Pancreas (tissue), 10 donors: ENCODE results near the gene CCDC184. TPM values are rescaled to one million over a fixed set of nuclear protein-coding genes. Genes with fewer than 3 reads are reported as not detected.
A peak's percentile ranks its signal among the peaks of the same experiment; 100 is the strongest.

ENCODE experiments used
- ATAC-seq, 4 donors: fragments of 200-7000 bp; cut with Tn5 transposase; one replicate each; pipeline versions ENCODE4 v1.8.0 to v1.9.1; 2020; ENCODE audit warnings: mild to moderate bottlenecking in 4 of 4, moderate library complexity in 4 of 4
- DNase-seq, 6 donors: peaks; one replicate each; pipeline ENCODE4 v3.0.0-alpha.2; 2020
- FAIRE-seq: peaks from 2 replicates; lab custom pipeline; 2012; peaks lifted over from hg19 to GRCh38; lab: Jason Lieb, UNC
- H3K27ac ChIP-seq, 4 donors: fragments of 200-600 bp; sonication (generic); 1 replicate in 3 of 4; 2 replicates in 1 of 4; pipeline versions ENCODE4 v1.5.0 to v1.8.0; 2020
- H3K27me3 ChIP-seq, 4 donors: fragments of 200-600 bp; one replicate each; pipeline ENCODE4 v1.8.0; 2021
- H3K36me3 ChIP-seq, 3 donors: fragments of 200-600 bp; sonication (generic) in 1 of 3; one replicate each; pipeline versions ENCODE4 v1.5.0 to v1.8.0; 2020 to 2021
- H3K4me1 ChIP-seq, 3 donors: fragments of 200-600 bp; one replicate each; pipeline ENCODE4 v1.8.0; 2021
- H3K4me3 ChIP-seq, 4 donors: fragments of 200-600 bp; sonication (generic) in 2 of 4; one replicate each; pipeline versions ENCODE4 v1.5.0 to v1.8.0; 2020 to 2021
- H3K9me3 ChIP-seq, 4 donors: fragments of 200-600 bp; one replicate each; pipeline ENCODE4 v1.8.0; 2021
- WGBS, 2 donors: extraction: QIAGEN DNeasy Blood & Tissue Kit; methylation state at CpG; one replicate each; pipeline ENCODE4 v1.1.7; 2013; 5-methylcytosine and 5-hydroxymethylcytosine counted together
- intact Hi-C, 3 donors: fragments of 100-400 bp; cut with DNase I; formaldehyde crosslinking; loops; one replicate each; pipeline versions ENCODE4 v1.11.1 to v1.14.2; 2022
- polyA plus RNA-seq, 2 donors: library from polyadenylated mRNA; stranded (reverse); fragments of 200-250 nt; gene quantifications; one replicate each; pipeline ENCODE4 v1.2.3, GENCODE V29; 2013
- total RNA-seq, 6 donors: library from RNA; stranded (reverse); fragmentation: NEBNext Ultra II Directional in 4 of 6; extraction: Animal tissue kit (Norgen Biotek cat#: 25700) in 4 of 6; gene quantifications; one replicate each; pipeline versions ENCODE4 v1.2.1 to v1.2.4, GENCODE V29; 2021 to 2023
- TF ChIP-seq, protein P1 (sequence below), 4 donors: fragments of 200-600 bp; sonication (generic) in 3 of 4; IDR thresholded peaks; one replicate each; pipeline versions ENCODE4 v1.5.0 to v1.8.0; 2021; ENCODE audit warnings: antibody characterized with exemption in 4 of 4
- donor health status: healthy with polysubstance abuse.
- donor health status: DM: no; HTN: no; CAD: no; lungs with moderate emphysema.
- donor health status: DM: no; HTN: no; CAD: no.
- donor health status: control.
- donor health status: control.
- donor health status: Bipolar disorder and iron deficiency.
- donor health status: DM: yes; HTN: yes; CAD: no.
- donor health status: DM: no; HTN: no; CAD: no.
- donor health status: DM: no; HTN: no; CAD: no.
- donor health status: DM: yes; HTN: yes; CAD: no.

The CCDC184 gene
- total and polyA plus RNA-seq, 8 donors = 0.16 to 3.1 (median 0.52) TPM

DNA sequence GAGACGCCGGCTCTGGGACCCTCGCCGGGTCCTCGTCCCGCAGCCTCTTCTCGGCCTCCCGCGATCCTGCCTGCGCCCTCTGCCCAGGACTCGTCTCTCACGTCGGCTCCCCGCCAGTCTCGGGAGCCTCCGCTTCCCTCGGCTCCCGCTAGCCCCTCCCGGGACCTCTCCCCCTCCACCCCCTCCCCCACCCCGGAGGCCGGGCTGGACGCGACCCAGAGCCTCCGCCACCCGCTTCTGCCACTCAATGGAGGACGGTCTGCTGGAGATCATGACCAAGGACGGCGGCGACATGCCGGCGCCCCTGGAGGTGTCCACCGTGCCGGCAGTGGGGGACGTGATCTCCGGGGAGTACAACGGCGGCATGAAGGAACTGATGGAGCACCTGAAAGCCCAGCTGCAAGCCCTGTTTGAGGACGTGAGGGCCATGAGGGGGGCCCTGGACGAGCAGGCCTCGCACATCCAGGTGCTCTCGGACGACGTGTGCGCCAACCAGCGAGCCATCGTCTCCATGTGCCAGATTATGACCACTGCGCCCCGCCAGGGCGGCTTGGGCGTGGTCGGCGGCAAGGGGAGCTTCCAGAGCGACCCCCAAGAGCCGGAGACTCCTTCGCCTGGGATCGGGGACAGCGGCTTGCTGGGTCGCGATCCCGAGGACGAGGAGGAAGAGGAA lies 568 bp downstream of the CCDC184 start:
- FAIRE-seq (no peak), ATAC-seq (peak in 3 of 4 donors; percentile 7 to 52 (median 41)), DNase-seq (peak in 3 of 6 donors; percentile 40 to 80 (median 57))
- peak overlapping the region; percentile 21 to 43 (median 30) for H3K4me3 ChIP-seq
- H3K36me3 ChIP-seq = no peaks in the 10 kb centered on the region
- H3K4me1 ChIP-seq = peaks cover 0 to 7% (median 5%) of the 10 kb centered on the region in 3 donors
- peaks cover 0 to 25% (median 3%) of the 10 kb centered on the region in 4 donors for H3K27me3 ChIP-seq
- WGBS, 2 donors = 1 to 4% methylated on average over 59 to 61 of the region's 61 CpGs
- intact Hi-C loops = no loop called here
- H3K9me3 ChIP-seq = no peaks in the 10 kb centered on the region
- no peak overlapping the region for H3K27ac ChIP-seq
- TF ChIP-seq, protein P1, sequence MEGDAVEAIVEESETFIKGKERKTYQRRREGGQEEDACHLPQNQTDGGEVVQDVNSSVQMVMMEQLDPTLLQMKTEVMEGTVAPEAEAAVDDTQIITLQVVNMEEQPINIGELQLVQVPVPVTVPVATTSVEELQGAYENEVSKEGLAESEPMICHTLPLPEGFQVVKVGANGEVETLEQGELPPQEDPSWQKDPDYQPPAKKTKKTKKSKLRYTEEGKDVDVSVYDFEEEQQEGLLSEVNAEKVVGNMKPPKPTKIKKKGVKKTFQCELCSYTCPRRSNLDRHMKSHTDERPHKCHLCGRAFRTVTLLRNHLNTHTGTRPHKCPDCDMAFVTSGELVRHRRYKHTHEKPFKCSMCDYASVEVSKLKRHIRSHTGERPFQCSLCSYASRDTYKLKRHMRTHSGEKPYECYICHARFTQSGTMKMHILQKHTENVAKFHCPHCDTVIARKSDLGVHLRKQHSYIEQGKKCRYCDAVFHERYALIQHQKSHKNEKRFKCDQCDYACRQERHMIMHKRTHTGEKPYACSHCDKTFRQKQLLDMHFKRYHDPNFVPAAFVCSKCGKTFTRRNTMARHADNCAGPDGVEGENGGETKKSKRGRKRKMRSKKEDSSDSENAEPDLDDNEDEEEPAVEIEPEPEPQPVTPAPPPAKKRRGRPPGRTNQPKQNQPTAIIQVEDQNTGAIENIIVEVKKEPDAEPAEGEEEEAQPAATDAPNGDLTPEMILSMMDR (IDR thresholded peaks at IDR 0.05) = no peak

DNA sequence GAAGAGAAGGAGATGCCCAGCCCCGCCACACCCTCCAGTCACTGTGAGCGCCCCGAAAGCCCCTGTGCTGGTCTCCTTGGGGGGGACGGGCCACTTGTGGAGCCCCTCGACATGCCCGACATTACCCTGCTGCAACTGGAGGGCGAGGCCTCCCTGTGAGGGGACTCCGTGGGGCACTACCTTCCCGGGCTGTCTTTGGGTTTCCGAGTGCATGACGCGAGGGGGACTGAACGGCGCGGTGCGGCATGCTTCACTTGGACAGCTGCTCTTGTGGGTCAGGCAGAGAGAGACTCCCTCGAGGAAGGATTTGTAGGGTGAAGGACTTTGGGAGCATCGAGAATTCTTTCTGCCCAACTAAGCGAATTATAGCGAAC lies 1.1 kb downstream of the CCDC184 start:
- TF ChIP-seq, protein P1 (IDR thresholded peaks at IDR 0.05) = no peak
- Histone ChIP-seq H3K4me1 (peaks cover 0 to 7% (median 5%) of the 10 kb centered on the region in 3 donors), H3K9me3 (no peaks in the 10 kb centered on the region), H3K27me3 (peaks cover 0 to 25% (median 3%) of the 10 kb centered on the region in 4 donors), H3K27ac (no peak overlapping the region), H3K36me3 (no peaks in the 10 kb centered on the region), H3K4me3 (peak overlapping the region in 1 of 4 donors; percentile 43)
- FAIRE-seq = no peak
- intact Hi-C loops = no loop called here
- no peak for ATAC-seq
- DNase-seq = peak in 1 of 6 donors; percentile 58
- 11 to 12% methylated on average over 20 of the region's 20 CpGs for WGBS, 2 donors

DNA sequence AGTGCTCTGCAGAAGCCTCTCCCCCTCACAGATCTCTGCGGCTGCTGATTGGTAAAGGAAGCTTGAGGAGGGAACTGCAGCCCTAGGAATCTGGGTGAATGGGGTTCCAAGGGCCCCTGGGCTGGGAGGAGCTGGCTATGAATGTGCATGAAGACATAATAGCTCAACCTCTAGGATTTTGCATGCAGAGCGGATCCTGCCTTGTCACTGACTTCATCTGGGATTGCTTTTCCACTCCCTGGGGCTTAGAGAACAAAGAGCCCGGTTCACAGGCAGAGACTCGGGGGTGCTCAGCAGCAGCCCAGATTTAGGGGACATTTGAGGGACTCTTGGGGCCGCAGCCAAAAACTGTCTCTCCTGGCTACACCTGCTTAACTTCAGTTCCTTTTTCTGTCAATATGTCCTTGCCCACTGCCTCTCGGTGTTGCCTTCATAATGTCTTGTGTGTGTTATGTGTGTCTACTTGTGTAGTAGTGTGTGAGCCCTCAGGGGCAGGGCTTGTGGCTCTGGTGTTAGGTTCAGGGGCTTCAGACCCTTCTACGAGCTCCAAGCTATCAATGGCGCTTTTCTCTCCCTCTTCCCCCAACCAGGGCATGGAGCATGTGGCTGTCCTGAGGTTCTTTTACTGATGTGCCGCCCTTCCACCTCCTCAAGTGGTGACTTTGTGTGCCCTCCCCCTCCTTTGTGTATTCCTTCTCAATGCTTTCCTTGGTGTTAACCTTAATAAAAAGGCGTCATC lies 1.9 kb downstream of the CCDC184 start:
- H3K36me3 ChIP-seq = no peaks in the 10 kb centered on the region
- H3K4me3 ChIP-seq = no peak overlapping the region
- H3K27ac ChIP-seq = no peak overlapping the region
- intact Hi-C loops = no loop called here
- DNase-seq = no peak
- H3K4me1 ChIP-seq = peaks cover 0 to 7% (median 5%) of the 10 kb centered on the region in 3 donors
- H3K27me3 ChIP-seq = peaks cover 0 to 25% (median 3%) of the 10 kb centered on the region in 4 donors
- TF ChIP-seq, protein P1 (IDR thresholded peaks at IDR 0.05) = no peak
- no peak for ATAC-seq
- FAIRE-seq = no peak
- H3K9me3 ChIP-seq = no peaks in the 10 kb centered on the region
- 63 to 65% methylated on average over 10 of the region's 10 CpGs for WGBS, 2 donors

DNA sequence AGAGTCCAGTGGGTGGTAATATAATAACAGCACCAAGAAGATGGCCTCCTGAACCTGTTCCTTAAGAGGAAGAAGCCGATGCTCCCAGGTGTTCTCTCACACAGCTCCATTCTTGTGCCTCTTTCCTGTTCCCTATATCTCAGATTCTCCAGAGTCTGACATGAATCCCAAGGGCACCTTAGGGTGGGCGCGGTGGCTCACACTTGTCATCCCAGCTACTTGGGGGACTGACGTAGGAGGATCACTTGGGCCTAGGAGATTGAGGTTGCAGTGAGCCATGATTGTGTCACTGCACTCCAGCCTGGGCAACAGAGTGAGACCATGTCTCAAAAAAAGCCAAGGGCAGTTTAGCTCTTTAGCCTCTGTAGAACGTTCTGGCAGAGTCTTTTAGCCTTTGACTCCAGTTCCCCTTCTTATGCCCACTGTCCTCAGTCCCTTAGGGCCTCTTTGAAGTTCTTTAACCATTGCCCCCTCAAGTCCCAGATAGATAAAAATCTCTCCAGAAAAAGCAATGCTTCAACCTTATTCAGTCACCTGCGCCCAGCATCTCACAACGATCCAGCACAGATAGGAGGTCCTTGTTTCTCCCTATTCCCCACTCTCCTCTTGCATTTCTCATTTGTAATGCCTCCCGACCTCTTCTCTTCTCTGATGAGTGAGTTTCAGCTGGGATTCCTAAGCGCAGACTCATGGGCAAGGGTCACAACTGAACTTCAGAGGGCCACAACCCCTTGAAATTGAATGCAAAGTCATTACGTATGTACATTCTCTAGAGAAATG lies 4.7 kb downstream of the CCDC184 start:
- Histone ChIP-seq H3K36me3 (no peaks in the 10 kb centered on the region), H3K9me3 (no peaks in the 10 kb centered on the region), H3K27me3 (peaks cover 0 to 6% (median 3%) of the 10 kb centered on the region in 4 donors), H3K4me1 (peaks cover 0 to 4% (median 0%) of the 10 kb centered on the region in 3 donors), H3K27ac (no peak overlapping the region), H3K4me3 (no peak overlapping the region)
- intact Hi-C loops = no loop called here
- 71 to 76% methylated on average over 10 of the region's 10 CpGs for WGBS, 2 donors
- DNase-seq (no peak), FAIRE-seq (no peak), ATAC-seq (no peak)
- TF ChIP-seq, protein P1 (IDR thresholded peaks at IDR 0.05) = no peak
